Lung microvascular endothelial cell (primary cell): Measurements from ENCODE around the gene CPHXL. TPM values are rescaled to one million over a fixed set of nuclear protein-coding genes. Genes with fewer than 3 reads are reported as not detected.

ENCODE experiments used
- DNase-seq, 2 donors: peaks; one replicate each; pipeline versions ENCODE4 v3.0.0 to v3.0.0-alpha.2; 2010; ENCODE audit warnings: low read depth in 2 of 2
- total RNA-seq: library from RNA; depleted of rRNA; stranded (reverse); fragments of >200 nt; gene quantifications from 2 replicates; pipeline ENCODE4 v1.2.1, GENCODE V29; 2014

The CPHXL gene
- not detected in 2 replicates for total RNA-seq

- no peak for DNase-seq
These were observed at the start of gene CPHXL for GRCh38 chr16:75726390-75726789. Gene CPHXL (minus strand): TSS chr16:75726490. CDS start chr16:75726442, 48 bp downstream.

GRCh38 chr16:75774197-75774596 is 47.9 kb upstream of the CPHXL start:
- no peak for DNase-seq

GRCh38 chr16:75770051-75770450 is 43.8 kb upstream of the CPHXL start:
- DNase-seq: no peak

GRCh38 chr16:75764154-75764768 is 38.0 kb upstream of the CPHXL start:
- peak; percentile 75 to 88 for DNase-seq

GRCh38 chr16:75763204-75763603 is 36.9 kb upstream of the CPHXL start:
- DNase-seq: peak; percentile 5 to 11

GRCh38 chr16:75762746-75763145 is 36.5 kb upstream of the CPHXL start:
- DNase-seq: no peak

DNA sequence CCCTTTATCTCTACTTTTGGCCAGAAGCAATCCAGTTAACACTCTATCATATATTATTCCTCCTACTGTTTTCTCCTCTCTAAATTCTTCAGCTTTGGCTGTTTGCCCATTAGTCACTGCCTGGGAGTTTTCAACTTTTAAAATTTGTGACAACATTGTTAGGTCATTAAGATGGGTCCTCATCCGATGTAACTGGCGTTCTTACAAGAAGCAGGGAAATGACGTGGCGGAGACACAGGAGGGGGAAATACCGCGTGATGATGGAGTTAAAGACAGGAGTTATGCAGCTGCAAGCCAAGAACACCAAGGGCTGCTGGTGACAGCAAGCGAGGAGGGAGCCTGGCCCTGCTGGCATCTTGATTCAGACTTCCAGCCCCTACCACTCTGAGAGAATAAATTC is 34.8 kb upstream of the CPHXL start:
- DNase-seq: peak in 1 of 2 donors; percentile 8

- no peak for DNase-seq
These were observed 33.8 kb upstream of the CPHXL start for GRCh38 chr16:75760018-75760519.

DNA sequence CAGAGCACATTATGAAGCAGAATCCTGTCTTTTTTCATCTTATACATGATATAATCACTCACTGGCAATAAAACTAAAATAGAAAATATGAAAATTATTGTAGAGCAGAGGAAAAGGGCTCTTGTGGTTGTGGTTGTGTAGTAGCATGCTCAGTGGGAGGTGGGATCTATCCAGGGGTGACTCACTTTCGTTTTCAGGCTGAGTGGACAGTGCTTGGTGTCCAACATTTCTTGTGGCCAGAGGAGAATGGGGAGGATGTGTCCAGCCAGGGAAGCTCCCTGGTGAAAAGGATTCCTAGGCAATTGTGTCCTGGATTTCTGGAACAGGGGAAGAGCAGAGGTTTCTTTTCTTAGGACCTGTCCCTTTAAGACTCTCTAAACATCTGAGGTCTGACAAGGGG is 31.9 kb upstream of the CPHXL start:
- peak in 1 of 2 donors; percentile 2 for DNase-seq

- no peak for DNase-seq
These were observed 27.9 kb upstream of the CPHXL start for GRCh38 chr16:75754141-75754540.

- no peak for DNase-seq
These were observed 24.2 kb upstream of the CPHXL start for GRCh38 chr16:75750528-75750927.

DNA sequence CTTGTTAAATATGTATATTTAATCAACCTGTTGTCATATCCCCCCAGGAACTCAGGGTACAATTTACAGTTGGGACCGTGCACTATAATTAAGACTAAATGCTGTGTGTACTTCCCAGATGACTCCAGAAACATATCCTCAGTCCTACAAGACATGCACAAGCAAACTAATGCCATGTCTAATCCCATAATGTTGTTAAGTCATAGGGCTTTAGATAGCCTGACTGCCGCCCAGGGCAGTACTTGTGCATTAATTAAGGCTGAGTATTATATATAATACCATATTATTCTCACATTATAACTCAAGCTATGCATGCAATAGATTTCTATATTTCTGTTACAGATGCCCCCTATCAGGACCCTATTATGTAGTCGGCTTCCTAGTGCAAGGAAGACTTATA is 20.1 kb upstream of the CPHXL start:
- DNase-seq: no peak

GRCh38 chr16:75745823-75746222 is 19.5 kb upstream of the CPHXL start:
- DNase-seq: no peak

GRCh38 chr16:75745242-75745641 is 19.0 kb upstream of the CPHXL start:
- DNase-seq: no peak

- no peak for DNase-seq
These were observed 16.2 kb upstream of the CPHXL start for GRCh38 chr16:75742424-75743047.

DNA sequence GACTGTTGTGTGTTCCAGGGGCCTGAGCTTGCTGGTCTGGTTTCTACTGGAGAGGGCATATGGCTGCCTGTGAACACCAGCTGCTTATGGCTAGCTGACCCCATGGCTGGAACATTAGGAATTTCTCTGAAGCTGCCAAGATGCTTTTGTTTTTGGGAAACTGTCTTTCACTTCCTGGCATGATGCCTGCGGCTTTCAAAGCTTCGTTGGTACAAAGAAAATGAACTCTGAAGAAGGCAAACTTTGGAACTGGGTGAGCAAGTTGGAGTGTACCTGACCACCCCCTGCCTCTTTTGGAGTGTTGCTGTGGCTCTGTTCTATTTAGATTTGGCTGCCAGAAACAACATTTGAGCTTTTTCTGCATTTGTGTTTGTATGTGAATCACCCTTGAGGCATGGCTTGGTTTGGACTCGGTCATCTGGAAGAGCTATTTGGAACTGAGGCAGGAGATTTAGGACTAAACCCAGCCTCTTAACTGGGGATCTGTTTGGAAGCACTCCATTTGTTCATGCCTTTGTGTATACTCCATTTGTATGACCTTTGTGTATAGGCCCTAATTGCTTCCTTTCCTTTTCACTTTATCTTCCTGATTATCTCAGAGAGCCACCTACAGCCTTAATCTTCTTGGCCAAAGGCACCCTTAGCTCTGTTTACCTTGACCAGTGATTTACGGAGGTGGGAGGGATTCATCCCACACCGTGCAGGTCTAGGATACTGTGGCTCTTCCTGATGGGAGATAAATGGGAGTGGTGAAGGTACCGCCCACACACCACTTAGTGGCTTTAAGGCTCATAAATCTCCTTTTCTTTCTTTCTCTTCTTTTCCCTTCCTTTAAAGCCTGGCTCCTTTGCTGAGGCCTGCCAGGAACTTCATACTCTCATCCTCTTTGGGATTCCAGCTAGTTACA is 7.3 kb upstream of the CPHXL start:
- DNase-seq: no peak

DNA sequence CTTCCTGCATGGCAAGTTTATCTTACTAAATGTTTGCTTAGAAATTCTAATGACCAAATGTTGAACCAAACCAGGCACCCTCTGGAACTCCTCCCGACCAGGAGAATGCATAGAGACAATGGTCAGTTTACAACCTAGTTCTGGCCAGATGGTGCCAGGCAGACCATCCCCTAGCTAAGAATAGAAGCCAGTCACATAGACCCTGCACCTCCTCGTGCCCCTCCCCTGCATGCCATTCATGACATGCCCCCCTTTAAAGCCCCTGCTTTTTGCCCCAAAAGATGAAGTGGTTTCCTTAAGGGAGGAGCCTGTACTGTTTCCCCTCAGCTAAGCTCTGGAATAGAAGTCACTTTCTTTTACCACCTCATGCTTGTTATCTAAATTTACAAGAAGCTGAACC is 6.6 kb upstream of the CPHXL start:
- DNase-seq: no peak

- DNase-seq: no peak
These were observed 931 bp upstream of the CPHXL start for GRCh38 chr16:75727221-75727620.

- DNase-seq: no peak
These were observed 7.8 kb downstream of the CPHXL start for GRCh38 chr16:75718452-75718851.

- no peak for DNase-seq
These were observed 11.6 kb downstream of the CPHXL start for GRCh38 chr16:75714661-75715060.

GRCh38 chr16:75710344-75710743 is 15.9 kb downstream of the CPHXL start:
- DNase-seq: no peak

- DNase-seq: peak in 1 of 2 donors; percentile 6
These were observed 23.0 kb downstream of the CPHXL start for GRCh38 chr16:75703306-75703705.
